Cardiac muscle cell (in vitro differentiated cells and primary cell): ENCODE results near the gene ZBTB33. TPM values are rescaled to one million over a fixed set of nuclear protein-coding genes. Genes with fewer than 3 reads are reported as not detected.

Experiments used
- DNase-seq, 2 donors: peaks; one replicate each; pipeline versions ENCODE4 v3.0.0 to v3.0.0-alpha.2; 2010 to 2017; ENCODE audit warnings: low read depth in 1 of 2, low spot score in 1 of 2
- H3K27ac ChIP-seq: fragments of 200-600 bp; sonication (generic); 2 replicates; pipeline ENCODE4 v1.5.1; 2016
- H3K27me3 ChIP-seq: fragments of 200-600 bp; sonication (generic); 2 replicates; pipeline ENCODE4 v1.6.0; 2016; ENCODE audit warnings: control low read depth
- H3K36me3 ChIP-seq: fragments of 200-600 bp; sonication (generic); 2 replicates; pipeline ENCODE4 v1.5.1; 2016; ENCODE audit warnings: control low read depth
- H3K4me1 ChIP-seq: fragments of 200-600 bp; sonication (generic); 2 replicates; pipeline ENCODE4 v1.8.1; 2017; ENCODE audit warnings: low read depth, mild to moderate bottlenecking, mixed run types
- H3K4me3 ChIP-seq: fragments of 200-600 bp; sonication (generic); 2 replicates; pipeline ENCODE4 v1.5.1; 2016; ENCODE audit warnings: mild to moderate bottlenecking
- H3K9me3 ChIP-seq: fragments of 200-600 bp; sonication (generic); 2 replicates; pipeline ENCODE4 v1.5.1; 2017; ENCODE audit warnings: low read depth, mild to moderate bottlenecking, control low read depth
- polyA plus RNA-seq: library from polyadenylated mRNA; unstranded; fragments of >200 nt; fragmentation: Nextera tagmentation; extraction: Ambion mirVana; gene quantifications from 2 replicates; pipeline ENCODE4 v1.2.1, GENCODE V29; 2016
- total RNA-seq: library from RNA; depleted of rRNA; stranded (reverse); fragments of >200 nt; gene quantifications from 2 replicates; pipeline ENCODE4 v1.2.3, GENCODE V29; 2016
- TF ChIP-seq, protein P1 (sequence below): IDR thresholded peaks from 2 replicates; pipeline ENCODE4 v1.5.1; 2012; ENCODE audit warnings: low read depth, mild to moderate bottlenecking, low read length

The ZBTB33 gene
- total and polyA plus RNA-seq, 2 experiments from 2014 or later: 5.7 to 11.4 TPM

- Histone ChIP-seq H3K27ac (no peak overlapping the region), H3K4me3 (no peak overlapping the region), H3K27me3 (peaks cover 9% of the 10 kb centered on the region), H3K36me3 (no peaks in the 10 kb centered on the region), H3K9me3 (no peaks in the 10 kb centered on the region), H3K4me1 (no peaks in the 10 kb centered on the region)
- DNase-seq: no peak
- TF ChIP-seq, protein P1, sequence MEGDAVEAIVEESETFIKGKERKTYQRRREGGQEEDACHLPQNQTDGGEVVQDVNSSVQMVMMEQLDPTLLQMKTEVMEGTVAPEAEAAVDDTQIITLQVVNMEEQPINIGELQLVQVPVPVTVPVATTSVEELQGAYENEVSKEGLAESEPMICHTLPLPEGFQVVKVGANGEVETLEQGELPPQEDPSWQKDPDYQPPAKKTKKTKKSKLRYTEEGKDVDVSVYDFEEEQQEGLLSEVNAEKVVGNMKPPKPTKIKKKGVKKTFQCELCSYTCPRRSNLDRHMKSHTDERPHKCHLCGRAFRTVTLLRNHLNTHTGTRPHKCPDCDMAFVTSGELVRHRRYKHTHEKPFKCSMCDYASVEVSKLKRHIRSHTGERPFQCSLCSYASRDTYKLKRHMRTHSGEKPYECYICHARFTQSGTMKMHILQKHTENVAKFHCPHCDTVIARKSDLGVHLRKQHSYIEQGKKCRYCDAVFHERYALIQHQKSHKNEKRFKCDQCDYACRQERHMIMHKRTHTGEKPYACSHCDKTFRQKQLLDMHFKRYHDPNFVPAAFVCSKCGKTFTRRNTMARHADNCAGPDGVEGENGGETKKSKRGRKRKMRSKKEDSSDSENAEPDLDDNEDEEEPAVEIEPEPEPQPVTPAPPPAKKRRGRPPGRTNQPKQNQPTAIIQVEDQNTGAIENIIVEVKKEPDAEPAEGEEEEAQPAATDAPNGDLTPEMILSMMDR: no peak
These were observed 56.0 kb downstream of the ZBTB33 start for GRCh38 chrX:120306630-120307029.

Other genes with a start within 250 kb of the ZBTB33 start
- gene RHOXF2B, start 173.1 kb upstream of the ZBTB33 start, total RNA-seq: not detected in 2 replicates
- gene RHOXF2B, start 173.1 kb upstream of the ZBTB33 start, polyA plus RNA-seq: not detected in 2 replicates
- gene RHOXF1, start 134.9 kb upstream of the ZBTB33 start, total RNA-seq: 0.42 and 2.8 TPM in 2 replicates
- gene RHOXF1, start 134.9 kb upstream of the ZBTB33 start, polyA plus RNA-seq: 1.7 and 2.0 TPM in 2 replicates
- gene RHOXF2, start 92.2 kb upstream of the ZBTB33 start, total RNA-seq: not detected in 2 replicates
- gene RHOXF2, start 92.2 kb upstream of the ZBTB33 start, polyA plus RNA-seq: 0.39 and 0.41 TPM in 2 replicates
- 2.3 and 3.1 TPM in 2 replicates for gene TMEM255A, start 60.6 kb downstream of the ZBTB33 start, total RNA-seq
- gene TMEM255A, start 60.6 kb downstream of the ZBTB33 start, polyA plus RNA-seq: 5.2 and 9.0 TPM in 2 replicates
- gene ATP1B4, start 111.3 kb downstream of the ZBTB33 start, total RNA-seq: 0.11 and 0.45 TPM in 2 replicates
- 0.34 TPM in 1 of 2 replicates, not detected in the other for gene ATP1B4, start 111.3 kb downstream of the ZBTB33 start, polyA plus RNA-seq
- gene LAMP2, start 218.5 kb downstream of the ZBTB33 start, total RNA-seq: 31.1 and 41.7 TPM in 2 replicates
- 72.0 and 95.1 TPM in 2 replicates for gene LAMP2, start 218.5 kb downstream of the ZBTB33 start, polyA plus RNA-seq